ENCODE data around the gene MYD88.
"Not testable (repeated sequence)": the region's sequence is repeated elsewhere in the genome, so short reads cannot be mapped to it uniquely, and the experiment has no call there.

Gene MYD88

DNA sequence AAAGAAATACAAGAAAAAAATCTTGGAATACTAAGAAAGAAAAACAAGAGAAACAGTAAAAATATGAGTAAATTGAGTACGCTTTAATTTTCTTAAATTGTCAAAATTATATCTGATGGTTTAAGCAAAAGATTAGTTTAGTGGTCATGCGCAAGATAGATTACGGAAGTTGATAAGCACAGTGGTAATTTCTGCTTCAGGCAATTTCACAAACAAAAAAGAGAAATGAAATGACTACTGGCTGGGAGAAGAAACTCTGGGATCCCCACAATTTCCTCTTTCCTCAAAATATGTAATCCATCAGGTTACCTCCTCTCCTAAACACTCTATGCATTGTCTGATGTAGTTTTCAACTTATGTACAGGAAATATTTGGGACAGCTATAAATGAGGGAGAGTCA is 9.0 kb downstream of the MYD88 start:
- no peak for DNase-seq

DNA sequence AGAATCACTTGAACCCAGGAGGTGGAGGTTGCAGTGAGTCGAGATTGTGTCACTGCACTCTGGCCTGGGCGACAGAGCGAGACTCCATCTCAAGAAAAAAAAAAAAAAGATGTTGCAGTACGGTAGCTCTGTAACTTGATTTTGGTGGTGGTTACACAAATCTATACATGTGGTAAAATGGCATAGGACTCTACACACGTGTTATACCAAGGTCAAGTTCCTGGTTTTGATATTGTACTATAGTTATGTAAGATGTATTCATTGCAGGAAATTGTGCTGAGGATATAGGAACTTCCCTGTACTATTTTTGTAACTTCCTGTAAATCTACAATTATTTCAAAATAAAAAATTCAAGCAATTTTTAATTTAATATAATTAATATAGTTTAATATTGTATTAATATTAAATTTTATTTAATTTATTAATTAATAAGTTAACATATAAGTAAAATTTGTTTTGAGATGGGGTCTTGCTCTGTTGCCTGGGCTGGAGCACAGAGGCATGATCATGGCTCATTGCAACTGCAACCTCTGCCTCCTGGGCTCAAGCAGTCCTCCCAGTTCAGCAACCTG is 9.9 kb downstream of the MYD88 start:
- DNase-seq, result no peak

DNA sequence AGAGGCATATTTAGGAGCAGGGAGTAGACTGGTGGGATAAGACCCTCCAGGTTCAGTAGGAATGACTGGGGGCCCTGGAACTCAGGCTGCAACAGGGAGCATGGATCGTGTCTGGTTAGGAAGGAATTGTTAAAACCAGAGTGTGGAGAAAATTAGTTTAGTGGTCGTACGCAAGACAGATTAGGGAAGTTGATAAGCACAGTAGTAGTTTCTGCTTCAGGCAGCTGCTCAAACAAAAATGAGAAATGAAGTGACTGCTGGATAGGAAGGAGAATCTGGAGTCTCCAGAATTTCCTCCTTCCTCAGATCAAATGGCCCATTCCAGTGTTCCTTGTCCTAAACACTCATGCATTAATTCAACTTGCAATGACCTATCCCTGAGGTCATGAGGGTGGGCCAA is 11.2 kb downstream of the MYD88 start:
- DNase-seq, result no peak

DNA sequence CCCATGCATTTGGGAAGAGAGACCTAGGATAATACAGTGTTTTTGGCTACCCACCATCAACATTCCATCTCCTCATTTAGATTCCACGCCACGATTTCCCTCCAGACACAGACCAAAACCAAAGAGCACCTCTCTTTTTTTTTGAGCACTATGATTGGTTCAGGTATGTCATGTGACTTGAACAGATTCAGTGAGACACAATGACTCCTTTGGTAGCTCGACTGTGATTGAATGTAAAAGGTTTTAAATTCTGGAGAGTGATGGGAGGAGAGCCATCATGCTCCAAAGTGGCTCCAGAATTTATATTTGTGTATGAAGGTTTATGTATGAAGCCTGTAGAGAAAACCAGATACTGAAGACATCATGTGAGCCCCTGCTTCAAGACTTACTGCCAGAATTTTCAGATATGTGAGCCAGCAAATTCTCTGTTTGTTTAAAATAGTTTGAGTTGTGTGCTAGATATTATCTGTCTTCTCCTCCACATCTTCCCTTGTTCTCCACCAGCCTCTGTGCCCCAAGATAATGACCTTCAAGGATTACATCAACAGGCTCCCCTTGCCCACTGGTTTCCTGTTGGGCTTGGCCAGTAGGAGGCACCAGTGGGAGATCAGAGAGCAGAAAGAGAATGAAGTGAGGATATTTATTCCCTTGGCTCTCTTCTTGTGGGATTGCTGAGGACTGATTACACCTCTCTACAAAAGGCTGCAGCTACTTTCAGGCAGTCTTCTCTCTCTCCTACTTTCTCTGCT is 12.5 kb downstream of the MYD88 start:
- no peak for DNase-seq

DNA sequence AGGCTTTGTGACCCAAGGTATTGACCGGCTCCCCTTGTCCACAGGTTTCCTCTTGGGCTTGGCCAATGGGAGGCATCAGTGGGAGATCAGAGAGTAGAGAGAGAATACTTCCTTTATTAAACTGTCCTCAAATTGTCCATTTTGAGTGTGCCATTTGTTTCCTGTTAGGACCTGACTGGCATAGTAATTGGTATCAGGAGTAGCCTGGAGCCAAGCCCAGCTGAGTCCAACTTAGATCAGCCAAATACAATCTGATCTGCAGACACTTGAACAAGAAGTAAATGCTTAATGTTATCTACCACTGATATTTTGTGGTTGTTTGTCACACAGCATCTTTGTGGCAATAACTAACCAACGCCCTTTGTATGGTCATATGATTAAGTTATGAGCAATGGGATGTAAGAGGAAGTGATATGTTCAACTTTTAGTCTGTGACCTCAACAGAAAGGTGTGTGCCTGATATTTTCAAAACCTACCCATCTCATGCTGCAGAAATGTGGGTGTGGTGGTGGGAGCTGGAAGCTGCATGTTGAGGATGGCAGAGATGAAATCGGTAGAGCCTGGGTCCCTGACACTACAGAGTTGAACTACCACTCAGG is 13.3 kb downstream of the MYD88 start:
- DNase-seq, result no peak

DNA sequence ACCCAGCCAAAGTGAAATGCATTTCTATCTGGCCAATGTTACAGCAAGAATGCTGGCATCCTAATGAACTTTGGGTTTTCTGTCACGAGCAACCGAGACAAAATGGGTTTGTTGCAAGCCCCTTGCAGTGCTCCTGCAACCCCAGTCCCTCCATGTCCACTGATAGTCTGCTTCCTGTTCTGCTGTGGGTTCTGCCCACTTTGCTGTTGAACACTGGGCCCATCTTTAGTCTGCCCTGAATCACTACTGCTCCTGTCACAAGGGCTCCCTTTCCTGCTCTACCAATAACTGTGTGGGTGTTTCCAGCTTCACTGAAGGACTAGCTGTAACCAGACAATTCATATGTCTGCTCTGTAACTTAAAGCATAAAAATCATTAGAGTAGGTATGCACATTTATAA is 14.1 kb downstream of the MYD88 start:
- no peak for DNase-seq

DNA sequence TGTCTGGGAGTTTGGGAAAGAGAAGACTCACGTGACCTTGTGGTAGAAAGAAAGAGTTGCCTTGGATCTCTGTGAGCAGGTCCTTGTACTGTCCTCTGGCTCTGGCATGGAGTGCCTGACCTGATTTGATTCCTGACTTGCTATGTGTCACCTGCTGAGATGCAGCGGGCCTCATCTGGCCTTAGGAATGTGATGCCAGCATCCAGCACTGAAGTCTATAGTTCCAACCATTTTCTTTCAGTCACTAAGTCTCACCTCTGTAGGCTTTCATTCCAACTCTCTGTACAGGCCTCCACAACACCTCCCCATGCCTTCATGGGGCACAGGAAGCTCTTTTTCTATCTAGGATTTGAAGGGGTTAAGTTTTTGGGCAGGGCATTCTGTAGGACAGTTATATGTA is 14.8 kb downstream of the MYD88 start:
- no peak for DNase-seq

DNA sequence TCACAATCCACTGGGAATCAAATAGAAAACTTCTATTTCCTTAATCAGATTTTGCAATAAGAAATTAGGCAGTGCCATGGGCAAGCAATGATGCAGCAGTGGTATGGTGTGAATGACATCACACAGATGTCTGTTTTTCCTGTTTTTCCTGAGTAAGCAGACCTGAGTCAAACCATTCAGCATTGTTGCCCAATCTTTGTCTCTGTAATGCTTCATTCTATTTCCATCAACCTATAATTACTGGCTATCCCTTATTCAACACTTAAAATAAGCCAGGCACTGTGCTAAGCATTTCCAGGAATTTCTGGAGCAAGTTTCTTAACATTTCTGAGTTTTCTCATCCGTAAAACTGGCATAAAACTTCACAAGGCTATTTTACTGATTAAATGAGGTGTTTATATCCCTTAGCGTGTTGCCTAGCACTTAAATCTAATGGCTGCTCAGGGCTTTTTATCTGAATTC is 15.6 kb downstream of the MYD88 start:
- no peak for DNase-seq

DNA sequence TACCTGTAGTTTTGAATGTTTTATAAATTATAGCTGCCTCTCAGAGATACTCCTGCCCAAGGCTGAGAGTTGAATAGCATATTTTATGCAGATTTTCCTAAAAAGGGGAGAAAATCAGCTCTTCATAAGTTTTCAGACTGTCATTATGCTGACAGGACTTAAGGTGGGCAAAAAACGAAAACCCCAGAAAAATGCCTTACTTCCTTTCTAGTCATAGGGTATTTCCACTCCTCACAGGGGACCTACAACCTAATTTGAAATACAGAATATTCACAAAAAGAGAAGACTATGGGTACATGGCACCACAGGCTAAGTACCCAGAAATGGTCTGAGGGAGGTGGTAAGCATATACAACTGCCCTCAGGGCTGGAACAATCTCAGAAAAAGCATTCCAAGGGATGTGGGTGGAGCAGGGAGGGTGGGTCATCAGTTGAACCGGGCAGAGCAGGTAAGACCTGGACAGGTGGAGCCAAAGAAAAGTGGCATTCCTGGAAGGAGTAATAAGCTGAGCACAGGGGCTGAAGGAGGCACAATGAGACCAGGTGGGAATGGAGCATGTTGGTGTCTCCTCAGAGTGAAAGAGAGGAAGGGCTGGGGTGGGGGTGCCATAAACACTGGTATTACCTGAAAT is 16.3 kb downstream of the MYD88 start:
- no peak for DNase-seq

DNA sequence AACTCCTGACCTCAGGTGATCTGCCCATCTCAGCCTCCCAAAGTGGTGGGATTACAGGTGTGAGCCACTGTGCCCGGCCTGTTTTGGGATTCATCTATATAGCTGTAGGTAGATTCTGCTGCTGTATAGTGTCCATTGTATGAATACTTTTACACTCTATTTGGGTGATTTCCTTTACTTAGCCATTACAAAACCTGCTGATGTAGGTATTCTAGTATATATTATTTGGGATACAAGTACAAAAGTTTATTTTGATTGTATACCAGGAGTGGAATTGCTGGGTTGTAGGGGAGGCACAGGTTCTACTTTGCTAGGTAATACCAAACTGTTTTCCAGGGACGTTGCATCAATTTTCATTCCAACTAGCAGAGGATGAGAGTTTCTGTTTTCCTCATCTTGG is 17.4 kb downstream of the MYD88 start:
- DNase-seq, result no peak

DNA sequence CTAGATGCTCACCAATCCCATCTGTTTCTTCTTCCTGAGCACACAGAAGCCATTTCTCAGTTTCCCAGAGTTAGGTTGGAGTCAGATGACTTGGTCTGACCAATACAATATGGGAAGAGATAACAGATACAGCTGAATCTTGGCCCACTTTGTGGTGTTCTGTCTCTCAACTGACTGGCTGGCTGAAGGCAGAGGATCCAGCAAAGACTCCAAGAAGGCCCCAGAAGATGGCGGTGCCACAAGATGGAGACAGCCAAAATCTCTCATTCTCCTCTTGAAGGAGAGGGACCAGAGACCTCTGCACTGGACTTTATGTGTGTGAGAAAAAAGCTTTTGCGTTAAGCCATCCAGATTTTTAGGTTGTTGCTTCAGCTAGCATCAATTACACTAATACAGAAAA is 18.7 kb downstream of the MYD88 start:
- DNase-seq, result no peak

DNA sequence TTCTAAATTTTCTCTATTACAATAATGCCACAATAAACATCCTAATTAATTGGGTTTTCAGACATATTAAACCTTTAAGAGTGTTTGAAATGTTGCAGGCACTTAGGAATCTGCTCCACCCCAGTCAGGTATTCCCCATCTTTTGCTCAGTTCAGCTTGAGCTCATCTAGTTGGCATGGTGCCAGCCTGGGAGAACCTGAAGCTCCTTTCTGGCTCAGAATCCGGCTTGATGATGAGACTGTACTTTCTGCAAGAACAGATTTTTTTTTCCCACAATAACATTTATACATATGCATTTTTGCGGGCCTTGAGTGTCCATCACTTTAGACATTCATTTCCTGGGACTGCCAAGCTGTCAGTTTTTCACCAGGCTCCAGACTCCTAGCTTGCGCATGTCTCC is 19.1 kb downstream of the MYD88 start:
- DNase-seq, result no peak

DNA sequence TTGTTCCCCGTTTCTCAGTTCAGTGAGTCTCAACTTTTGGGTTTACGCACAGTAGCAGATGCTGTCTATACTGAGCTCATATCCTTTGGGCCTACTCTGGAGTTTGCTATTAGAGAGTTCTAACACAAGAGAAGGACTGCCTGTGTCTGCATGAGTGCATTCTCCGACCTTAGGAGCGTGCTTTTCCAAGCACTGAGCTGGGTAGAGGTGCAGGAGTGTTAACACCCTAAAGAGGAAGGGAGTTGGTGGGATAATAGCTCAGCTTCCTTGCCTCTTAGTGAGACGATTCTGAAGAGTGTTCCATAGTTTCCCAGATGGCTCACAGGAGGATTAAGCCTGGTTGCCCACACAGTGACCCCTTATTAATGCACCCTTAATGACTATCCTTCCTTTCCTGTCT is 20.0 kb downstream of the MYD88 start:
- DNase-seq, result no peak

DNA sequence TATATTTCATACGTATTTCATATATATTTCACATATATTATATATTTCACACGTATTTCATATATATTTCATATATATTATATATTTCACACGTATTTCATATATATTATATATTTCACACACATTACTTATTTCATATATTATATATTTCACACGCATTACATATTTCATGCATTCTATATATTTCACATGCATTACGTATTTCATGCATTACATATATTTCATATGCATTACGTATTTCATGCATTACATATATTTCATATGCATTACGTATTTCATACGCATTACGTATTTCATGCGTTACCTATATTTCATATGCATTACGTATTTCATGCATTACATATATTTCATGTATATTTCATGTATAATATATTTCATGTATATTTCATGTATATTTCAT is 22.2 kb downstream of the MYD88 start:
- DNase-seq, result not testable (repeated sequence)

DNA sequence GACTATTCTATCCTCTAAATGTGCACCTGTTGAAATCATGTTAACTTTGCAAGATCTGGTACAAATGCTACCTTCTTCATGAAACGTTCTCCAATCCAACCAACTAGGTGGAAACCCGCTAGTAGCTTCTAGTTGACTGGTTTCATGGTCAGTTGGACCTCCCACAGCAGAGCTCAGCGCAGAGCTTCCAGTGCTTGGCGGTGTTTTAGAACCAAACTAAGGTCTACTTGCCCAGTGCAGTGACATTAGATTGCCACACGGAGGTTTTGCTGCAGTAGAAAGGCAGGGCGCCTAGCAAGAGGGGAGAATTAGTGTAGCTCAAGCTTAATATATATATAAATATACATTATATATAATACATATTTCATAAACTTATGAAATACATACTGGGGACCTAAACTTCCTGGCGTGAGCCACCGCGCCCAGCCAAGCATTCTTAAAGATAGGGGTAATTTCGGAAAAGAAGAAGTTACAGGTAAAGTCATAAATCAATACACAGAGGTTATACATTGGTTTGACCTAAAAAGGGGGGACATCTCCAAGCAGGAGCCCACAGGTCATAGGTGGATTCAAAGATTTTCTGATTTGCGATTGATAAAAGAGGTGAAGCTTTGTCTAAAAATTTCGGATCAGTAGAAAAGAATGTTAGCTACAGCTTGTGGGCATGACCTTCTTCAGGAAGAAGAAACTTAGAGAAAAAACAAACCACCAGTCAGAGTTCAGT is 24.8 kb downstream of the MYD88 start:
- DNase-seq, result no peak

DNA sequence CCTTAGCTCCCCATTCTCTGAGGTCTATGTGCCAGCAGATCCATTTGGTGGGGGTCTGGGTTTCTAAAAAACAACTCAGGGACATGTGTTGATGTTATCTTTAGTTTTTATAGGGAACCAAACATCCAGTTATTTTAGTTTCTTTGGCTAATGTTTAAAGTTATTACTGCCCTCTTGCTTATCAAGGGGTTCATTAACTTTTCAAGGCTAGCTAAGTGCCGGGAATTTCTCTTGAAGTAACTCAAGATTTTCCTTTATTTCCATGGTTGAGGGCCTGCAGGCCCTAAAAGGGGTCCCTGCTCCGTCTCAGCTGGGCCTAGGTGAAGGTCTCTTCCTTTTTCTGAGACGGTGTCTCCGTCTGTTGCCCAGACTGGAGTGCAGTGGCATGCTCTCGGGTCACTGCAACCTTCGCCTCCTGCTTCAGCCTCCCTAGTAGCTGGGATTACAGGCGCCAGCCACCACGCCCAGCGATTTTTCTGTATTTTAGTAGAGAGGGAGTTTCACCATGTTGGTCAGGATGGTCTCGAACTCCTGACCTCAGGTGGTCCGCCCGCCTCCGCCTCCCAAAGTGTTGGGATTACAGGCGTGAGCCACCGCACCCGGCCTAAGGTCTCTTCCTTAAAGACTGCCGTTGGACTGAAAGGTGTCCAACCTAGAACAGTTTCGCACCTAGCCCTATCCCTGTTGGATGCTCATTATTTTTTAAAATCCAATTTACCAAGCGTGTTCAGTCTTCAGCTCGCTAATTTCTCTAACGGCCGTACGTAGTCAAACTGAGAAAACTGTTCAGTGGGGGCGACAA is 25.6 kb downstream of the MYD88 start:
- DNase-seq, result no peak

DNA sequence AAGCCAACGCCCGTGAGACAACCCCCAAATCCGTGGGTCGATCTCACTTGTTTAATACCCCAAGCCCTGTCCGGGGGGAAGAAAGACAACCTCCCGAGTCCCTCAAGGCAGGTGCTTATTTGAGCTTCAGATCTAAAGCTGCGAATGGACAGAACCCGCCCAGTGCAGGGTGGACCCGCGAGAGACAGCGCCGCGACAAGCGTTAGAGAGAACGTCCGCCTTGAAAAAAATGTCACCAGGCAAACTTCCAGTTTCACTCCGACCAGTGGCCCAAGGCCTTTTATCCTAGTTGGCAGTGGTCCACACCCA is 26.1 kb downstream of the MYD88 start:
- DNase-seq, result no peak

DNA sequence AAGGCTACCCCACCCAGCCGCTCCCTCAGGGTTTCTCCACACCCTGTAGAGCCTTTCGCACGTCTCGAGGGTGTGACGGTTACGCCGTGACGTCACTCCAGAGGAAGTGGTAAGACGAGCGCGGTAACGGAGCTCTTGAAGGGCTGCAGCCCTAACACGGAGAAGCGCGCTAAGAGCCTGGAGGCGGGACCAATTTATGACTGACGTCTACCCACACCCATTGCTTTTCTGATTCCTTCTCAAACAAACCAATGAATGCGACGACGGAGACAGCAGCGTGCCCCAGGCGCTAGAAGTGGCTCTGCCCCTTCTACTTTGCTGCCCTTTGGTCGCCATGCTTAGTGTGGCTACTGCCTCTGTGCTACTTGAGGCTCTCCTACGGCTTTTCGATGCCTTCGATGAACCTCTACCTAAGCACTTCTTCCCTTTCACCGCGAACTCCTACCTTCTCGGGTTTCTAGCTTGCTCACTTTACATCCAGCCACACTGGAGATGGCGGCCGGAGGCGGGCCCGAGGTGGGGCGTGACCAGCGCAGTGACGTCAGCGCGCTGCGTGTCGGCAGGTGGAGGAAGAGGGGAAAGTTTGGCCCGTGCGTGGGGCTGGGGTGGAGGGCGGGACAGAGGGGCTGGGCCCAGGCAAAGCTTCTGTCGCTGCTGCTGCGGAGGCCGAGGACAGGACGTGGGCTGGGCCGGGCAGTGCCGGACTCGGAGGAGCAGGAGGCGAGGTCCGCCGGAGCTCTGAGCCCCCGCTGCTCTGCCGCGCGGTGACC is 26.7 kb downstream of the MYD88 start, which contains the start of gene OXSR1:
TSS of gene OXSR1 (plus strand) at position 586 of the 770 bp plus-strand sequence. CDS start 340 bp downstream, outside the sequence.
- peak; percentile 95 for DNase-seq

DNA sequence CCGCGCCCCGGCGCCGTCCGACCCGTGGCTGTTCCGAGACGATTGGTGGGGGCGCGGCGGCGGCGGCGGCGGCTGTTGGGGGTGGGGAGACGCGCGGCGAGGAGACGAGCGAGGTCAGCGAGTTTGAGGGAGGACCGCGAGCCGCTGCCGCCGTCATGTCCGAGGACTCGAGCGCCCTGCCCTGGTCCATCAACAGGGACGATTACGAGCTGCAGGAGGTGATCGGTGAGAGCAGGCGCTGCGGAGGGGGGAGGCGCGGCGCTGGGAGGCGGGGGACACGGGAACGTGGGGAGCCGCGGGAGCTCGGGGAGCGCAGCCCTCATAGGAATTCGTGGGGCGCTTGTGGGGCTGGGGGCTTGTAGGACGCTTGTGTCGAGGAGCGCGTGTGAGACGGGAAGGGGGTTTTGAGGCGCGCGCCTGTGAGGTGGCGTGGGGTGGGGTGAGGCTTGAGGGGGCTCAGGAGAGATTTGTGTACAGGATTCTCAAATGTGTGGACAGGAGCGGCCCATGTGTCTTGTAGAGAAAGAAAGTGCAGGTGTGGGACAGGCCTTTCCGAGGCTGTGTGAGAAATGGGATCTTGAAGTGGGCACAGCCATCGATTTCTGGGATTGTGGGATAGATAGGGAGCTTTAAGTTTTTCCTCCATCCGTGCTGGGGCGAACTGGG is 27.4 kb downstream of the MYD88 start:
- no peak for DNase-seq

DNA sequence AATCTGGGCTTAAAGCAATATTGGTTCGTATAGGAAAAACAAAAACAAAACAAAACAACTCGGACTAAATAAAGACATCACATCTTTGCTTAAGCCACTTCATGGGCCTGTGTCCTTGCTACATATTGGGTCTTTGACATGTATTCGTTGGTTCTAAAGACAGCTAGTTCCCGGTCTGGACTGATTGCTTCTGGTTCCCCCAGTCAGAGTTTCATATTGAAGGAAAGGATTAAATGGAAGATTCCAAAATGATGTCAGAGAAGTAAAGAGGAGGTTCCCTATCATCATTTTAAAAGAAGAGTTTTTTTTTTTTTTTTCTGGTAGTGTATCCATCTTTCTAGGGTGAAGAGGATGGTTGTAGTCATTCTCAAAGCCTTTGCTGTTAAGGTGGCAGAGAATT is 29.1 kb downstream of the MYD88 start:
- DNase-seq, result no peak

All from activated CD4-positive, alpha-beta T cell treated with anti-CD3 and anti-CD28 coated beads for 1 hour (primary cell).